H1 (cell line): ENCODE data around the gene MAPKAP1.

Experiments
- CBX5 ChIP-seq: fragments of 300-800, 300-1000 bp; sonication (generic); IDR thresholded peaks from 2 replicates; pipeline ENCODE4 v1.7.1; 2016; ENCODE audit warnings: antibody characterized with exemption, low read length, low read depth
- CEBPB ChIP-seq: IDR thresholded peaks from 2 replicates; pipeline ENCODE4 v1.6.1; 2012; ENCODE audit warnings: low read depth, low read length
- USF2 ChIP-seq: IDR thresholded peaks from 2 replicates; pipeline ENCODE4 v1.6.1; 2011; ENCODE audit warnings: low read length, improper control_type of control experiment
- YY1 ChIP-seq: IDR thresholded peaks from 2 replicates; pipeline ENCODE4 v1.6.1; 2011; ENCODE audit warnings: low read depth, mild to moderate bottlenecking, low read length

DNA sequence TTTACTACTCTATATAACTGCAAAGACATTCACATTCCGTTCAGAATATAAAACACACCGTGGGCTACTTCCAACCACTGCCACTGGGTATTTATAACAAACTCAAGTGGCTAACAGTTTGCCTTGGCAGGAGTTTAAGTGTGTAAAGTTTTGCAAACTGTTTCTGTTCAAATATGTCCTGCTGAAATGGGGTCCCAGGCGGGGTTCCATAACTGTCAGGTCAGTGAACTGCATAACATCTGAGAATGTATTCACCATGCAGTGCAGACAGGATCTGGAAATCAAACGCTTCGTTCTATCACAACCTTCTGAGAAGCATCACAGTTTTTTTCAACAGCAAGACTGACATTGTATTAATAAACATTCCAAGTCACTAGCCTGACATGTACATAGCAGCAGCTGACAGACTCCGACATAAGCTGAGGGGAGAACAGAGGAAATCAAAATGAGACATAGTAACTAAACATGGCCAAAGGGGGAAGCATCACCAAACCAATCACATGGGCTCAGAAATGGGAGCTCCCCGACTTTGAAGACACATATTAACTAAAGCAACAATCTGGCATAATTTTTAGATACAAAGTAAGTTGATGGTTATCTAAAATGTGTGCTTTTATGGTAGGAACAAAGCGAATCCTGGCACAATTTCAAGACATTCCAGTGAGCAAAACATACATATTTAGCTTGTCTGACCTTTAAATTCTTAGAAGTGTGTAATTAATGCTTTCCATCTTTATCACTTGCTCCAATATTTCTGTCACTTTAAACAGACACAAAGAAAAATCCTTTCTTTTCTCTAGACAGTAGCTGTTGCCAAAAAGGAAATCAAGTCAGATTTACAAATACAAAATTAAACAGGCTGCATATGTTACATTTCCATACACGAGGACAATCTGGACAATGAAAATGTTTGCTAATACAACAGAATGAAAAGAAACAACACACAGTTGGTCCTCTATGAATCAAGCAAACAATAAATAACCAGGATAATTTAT is 156.8 kb downstream of the MAPKAP1 start:
- TF ChIP-seq CEBPB (no peak), YY1 (no peak), CBX5 (no peak), USF2 (no peak)
